Measurements from ENCODE around the gene CREBBP.

CREBBP gene

GRCh38 chr16:3856367-3857141 is 24.0 kb downstream of the CREBBP start:
- DNase-seq (ENCODE audit: low read depth in 2 of 2) = no peak

- no peak for DNase-seq (ENCODE audit: low read depth in 2 of 2)
Observed at GRCh38 chr16:3854750-3855541, 25.6 kb downstream of the CREBBP start.

- no peak for DNase-seq (ENCODE audit: low read depth in 2 of 2)
Observed at GRCh38 chr16:3850544-3850899, 30.0 kb downstream of the CREBBP start.

GRCh38 chr16:3849751-3850543 is 30.6 kb downstream of the CREBBP start:
- DNase-seq (ENCODE audit: low read depth in 2 of 2) = no peak

GRCh38 chr16:3846595-3847091 is 33.9 kb downstream of the CREBBP start:
- no peak for DNase-seq (ENCODE audit: low read depth in 2 of 2)

GRCh38 chr16:3846087-3846486 is 34.4 kb downstream of the CREBBP start:
- no peak for DNase-seq (ENCODE audit: low read depth in 2 of 2)

GRCh38 chr16:3842994-3843393 is 37.5 kb downstream of the CREBBP start:
- DNase-seq (ENCODE audit: low read depth in 2 of 2) = no peak

- DNase-seq (ENCODE audit: low read depth in 2 of 2) = no peak
Observed at GRCh38 chr16:3841729-3842508, 38.6 kb downstream of the CREBBP start.

GRCh38 chr16:3839402-3840184 is 40.9 kb downstream of the CREBBP start:
- DNase-seq (ENCODE audit: low read depth in 2 of 2) = no peak

- no peak for DNase-seq (ENCODE audit: low read depth in 2 of 2)
Observed at GRCh38 chr16:3838600-3839401, 41.7 kb downstream of the CREBBP start.

- no peak for DNase-seq (ENCODE audit: low read depth in 2 of 2)
Observed at GRCh38 chr16:3837851-3838586, 42.5 kb downstream of the CREBBP start.

- no peak for DNase-seq (ENCODE audit: low read depth in 2 of 2)
Observed at GRCh38 chr16:3836641-3837040, 43.9 kb downstream of the CREBBP start.

GRCh38 chr16:3835089-3835602 is 45.4 kb downstream of the CREBBP start:
- DNase-seq (ENCODE audit: low read depth in 2 of 2) = no peak

- no peak for DNase-seq (ENCODE audit: low read depth in 2 of 2)
Observed at GRCh38 chr16:3832668-3833067, 47.8 kb downstream of the CREBBP start.

GRCh38 chr16:3830625-3831254 is 49.8 kb downstream of the CREBBP start:
- DNase-seq (ENCODE audit: low read depth in 2 of 2) = no peak

GRCh38 chr16:3829631-3830536 is 50.6 kb downstream of the CREBBP start:
- no peak for DNase-seq (ENCODE audit: low read depth in 2 of 2)

GRCh38 chr16:3825940-3826339 is 54.6 kb downstream of the CREBBP start:
- DNase-seq (ENCODE audit: low read depth in 2 of 2) = no peak

Measured in stimulated activated CD8-positive, alpha-beta memory T cell treated with anti-CD3 and anti-CD28 coated beads, Interleukin-15, amount 100 ng/mL, for 4 hours (primary cell).